Loucy (cell line): ENCODE data around the gene ING5.

Source experiments
- EZH2phosphoT487 ChIP-seq: fragments of 200-600 bp; IDR thresholded peaks from 2 replicates; pipeline ENCODE4 v1.6.1; 2018; ENCODE audit warnings: antibody characterized with exemption, mild to moderate bottlenecking, moderate library complexity, borderline replicate concordance
- TF ChIP-seq, protein P1 (sequence below): fragments of 200-600 bp; sonication (generic); conservative IDR thresholded peaks from 2 replicates; pipeline ENCODE4 v1.5.1; 2014; ENCODE audit warnings: mild to moderate bottlenecking, antibody characterized with exemption, low read length

DNA sequence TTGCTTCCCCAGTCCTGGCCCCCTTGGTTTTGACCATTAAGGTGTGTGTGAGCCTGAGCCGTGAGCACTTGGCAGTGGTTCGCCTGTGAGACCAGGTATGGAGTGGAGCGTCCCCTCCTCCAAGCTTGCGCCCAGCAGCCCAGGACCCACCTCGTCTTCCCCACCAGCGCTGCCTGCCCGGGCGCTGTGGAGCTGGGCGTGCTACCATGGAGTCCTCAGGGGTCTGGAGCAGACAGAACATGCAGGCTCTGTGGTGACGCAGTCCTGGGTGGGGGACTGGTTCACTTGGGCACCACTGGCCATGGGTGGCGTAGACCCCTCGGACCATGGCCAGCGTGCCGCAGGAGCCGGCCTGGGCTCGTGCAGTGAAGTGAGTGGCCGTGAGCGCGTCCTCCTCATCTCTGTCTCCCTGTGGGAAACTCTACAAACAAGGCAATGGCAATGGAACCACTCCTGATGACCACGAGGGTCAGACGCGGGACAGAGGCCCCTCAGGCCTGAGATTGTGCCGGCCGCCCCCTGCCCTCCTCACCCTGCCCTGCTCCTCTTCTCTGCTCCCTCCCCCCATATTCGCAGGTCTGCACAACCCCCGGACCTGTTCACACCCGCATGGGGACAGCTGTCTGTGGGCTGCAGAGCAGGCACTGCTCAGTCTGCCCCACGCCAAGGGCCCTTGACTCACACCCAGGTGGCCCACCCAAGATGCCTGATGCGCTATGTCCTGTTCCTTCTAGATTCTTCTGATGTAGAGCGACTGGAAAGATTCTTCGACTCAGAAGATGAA, 30.2 kb upstream of the ING5 start:
- TF ChIP-seq, protein P1, sequence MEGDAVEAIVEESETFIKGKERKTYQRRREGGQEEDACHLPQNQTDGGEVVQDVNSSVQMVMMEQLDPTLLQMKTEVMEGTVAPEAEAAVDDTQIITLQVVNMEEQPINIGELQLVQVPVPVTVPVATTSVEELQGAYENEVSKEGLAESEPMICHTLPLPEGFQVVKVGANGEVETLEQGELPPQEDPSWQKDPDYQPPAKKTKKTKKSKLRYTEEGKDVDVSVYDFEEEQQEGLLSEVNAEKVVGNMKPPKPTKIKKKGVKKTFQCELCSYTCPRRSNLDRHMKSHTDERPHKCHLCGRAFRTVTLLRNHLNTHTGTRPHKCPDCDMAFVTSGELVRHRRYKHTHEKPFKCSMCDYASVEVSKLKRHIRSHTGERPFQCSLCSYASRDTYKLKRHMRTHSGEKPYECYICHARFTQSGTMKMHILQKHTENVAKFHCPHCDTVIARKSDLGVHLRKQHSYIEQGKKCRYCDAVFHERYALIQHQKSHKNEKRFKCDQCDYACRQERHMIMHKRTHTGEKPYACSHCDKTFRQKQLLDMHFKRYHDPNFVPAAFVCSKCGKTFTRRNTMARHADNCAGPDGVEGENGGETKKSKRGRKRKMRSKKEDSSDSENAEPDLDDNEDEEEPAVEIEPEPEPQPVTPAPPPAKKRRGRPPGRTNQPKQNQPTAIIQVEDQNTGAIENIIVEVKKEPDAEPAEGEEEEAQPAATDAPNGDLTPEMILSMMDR = no peak
- no peak for TF ChIP-seq EZH2phosphoT487
